Lung (tissue), 12 donors: ENCODE results near the gene C10orf95. TPM values are rescaled to one million over a fixed set of nuclear protein-coding genes. Genes with fewer than 3 reads are reported as not detected.

ENCODE experiments used
- ATAC-seq: fragments of 200-7000 bp; cut with Tn5 transposase; one replicate; pipeline ENCODE4 v1.9.1; 2020; ENCODE audit warnings: moderate number of reproducible peaks; ENCODE audit not compliant: insufficient read depth, low FRiP score
- DNase-seq, 3 donors: peaks; one replicate each; pipeline ENCODE4 v3.0.0-alpha.2; 2013 to 2017
- H3K27ac ChIP-seq, 2 donors: one replicate each; pipeline ENCODE4 v1.5.1; 2013; ENCODE audit warnings: mild to moderate bottlenecking in 2 of 2, moderate library complexity in 2 of 2, control low read depth in 1 of 2, inconsistent platforms in 1 of 2, low read depth in 1 of 2, low read length in 1 of 2
- H3K27me3 ChIP-seq, 3 donors: one replicate each; pipeline ENCODE4 v1.5.1; 2013; ENCODE audit warnings: low read length in 2 of 3; ENCODE audit not compliant: control insufficient read depth in 3 of 3, insufficient read depth in 3 of 3
- H3K36me3 ChIP-seq, 4 donors: one replicate each; pipeline ENCODE4 v1.5.1; 2013; ENCODE audit warnings: low read length in 4 of 4, mild to moderate bottlenecking in 1 of 4, moderate library complexity in 1 of 4; ENCODE audit not compliant: control insufficient read depth in 4 of 4, insufficient read depth in 4 of 4
- H3K4me1 ChIP-seq, 5 donors: one replicate each; pipeline ENCODE4 v1.5.1; 2013; ENCODE audit warnings: low read length in 5 of 5, mild to moderate bottlenecking in 2 of 5, moderate library complexity in 1 of 5; ENCODE audit not compliant: control insufficient read depth in 5 of 5, insufficient read depth in 5 of 5
- H3K4me3 ChIP-seq: one replicate; pipeline ENCODE4 v1.5.1; 2013; ENCODE audit warnings: mild to moderate bottlenecking, control low read depth, moderate library complexity
- H3K9ac ChIP-seq, 2 donors: one replicate each; pipeline ENCODE4 v1.5.1; 2013; ENCODE audit warnings: low read length in 2 of 2, control low read depth in 1 of 2; ENCODE audit not compliant: insufficient read depth in 1 of 2
- H3K9me3 ChIP-seq, 4 donors: one replicate each; pipeline ENCODE4 v1.5.1; 2013; ENCODE audit warnings: low read length in 3 of 4, mild to moderate bottlenecking in 1 of 4, moderate library complexity in 1 of 4; ENCODE audit not compliant: control insufficient read depth in 4 of 4, insufficient read depth in 3 of 4
- CTCF ChIP-seq: IDR thresholded peaks from 2 replicates; pipeline ENCODE4 v1.5.1; 2012; ENCODE audit warnings: mild to moderate bottlenecking; ENCODE audit errors: control extremely low read depth, extremely low read depth
- WGBS, 2 donors: extraction: QIAGEN DNeasy Blood & Tissue Kit; methylation state at CpG; one replicate each; pipeline ENCODE4 v1.1.7; 2013; 5-methylcytosine and 5-hydroxymethylcytosine counted together
- polyA plus RNA-seq, 2 donors: library from polyadenylated mRNA; stranded (reverse); fragments of 200-250 nt; gene quantifications; one replicate each; pipeline ENCODE4 v1.2.1, GENCODE V29; 2013
- total RNA-seq, 2 donors: library from RNA; depleted of rRNA in 1 of 2; stranded (reverse); fragments of >200 nt in 1 of 2; gene quantifications; one replicate each; pipeline ENCODE4 v1.2.1, GENCODE V29; 2014 to 2021
- donor health status: control.
- donor health status: control.
- donor health status: Bipolar disorder and iron deficiency.
- donor health status: healthy.
- donor health status: DM: yes; HTN: yes; CAD: no.

Gene C10orf95
- total and polyA plus RNA-seq, 4 donors, result 3.9 to 20.4 (median 6.2) TPM

GRCh38 chr10:102401735-102402511 lies 49.4 kb downstream of the C10orf95 start:
- WGBS, 2 donors, result 93 to 94% methylated on average over 17 to 18 of the region's 18 CpGs
- DNase-seq (no peak), ATAC-seq (no peak)
- Histone ChIP-seq H3K4me3 (no peak overlapping the region), H3K9ac (no peak overlapping the region), H3K27ac (no peak overlapping the region), H3K27me3 (no peaks in the 10 kb centered on the region), H3K36me3 (peaks cover 0 to 36% (median 9%) of the 10 kb centered on the region in 4 donors), H3K9me3 (no peaks in the 10 kb centered on the region), H3K4me1 (peaks cover 0 to 9% (median 5%) of the 10 kb centered on the region in 5 donors)
- no peak for TF ChIP-seq CTCF

- WGBS, 2 donors, result 94 to 96% methylated on average over 8 of the region's 8 CpGs
- ATAC-seq (no peak), DNase-seq (no peak)
These were observed 50.0 kb downstream of the C10orf95 start for GRCh38 chr10:102401342-102401654.

GRCh38 chr10:102400598-102401341 lies 50.6 kb downstream of the C10orf95 start:
- peaks cover 0 to 16% (median 9%) of the 10 kb centered on the region in 5 donors for H3K4me1 ChIP-seq
- 91 to 95% methylated on average over 20 to 22 of the region's 22 CpGs for WGBS, 2 donors
- no peak for TF ChIP-seq CTCF
- no peaks in the 10 kb centered on the region for H3K27me3 ChIP-seq
- no peak overlapping the region for H3K4me3 ChIP-seq
- DNase-seq (no peak), ATAC-seq (no peak)
- H3K36me3 ChIP-seq, result peaks cover 0 to 36% (median 9%) of the 10 kb centered on the region in 4 donors
- no peaks in the 10 kb centered on the region for H3K9me3 ChIP-seq
- no peak overlapping the region for H3K27ac ChIP-seq
- H3K9ac ChIP-seq, result no peak overlapping the region

More at GRCh38 chr10:102401342-102401654, 50.0 kb downstream of the C10orf95 start:
- peaks cover 0 to 15% (median 5%) of the 10 kb centered on the region in 5 donors for H3K4me1 ChIP-seq
- H3K36me3 ChIP-seq, result peaks cover 0 to 36% (median 9%) of the 10 kb centered on the region in 4 donors
- H3K27ac ChIP-seq, result no peak overlapping the region
- no peak overlapping the region for H3K4me3 ChIP-seq
- no peak for TF ChIP-seq CTCF
- no peak overlapping the region for H3K9ac ChIP-seq
- H3K27me3 ChIP-seq, result no peaks in the 10 kb centered on the region
- H3K9me3 ChIP-seq, result no peaks in the 10 kb centered on the region
